GM23248 (cell line): ENCODE measurements around the gene NUDT19. TPM values are rescaled to one million over a fixed set of nuclear protein-coding genes. Genes with fewer than 3 reads are reported as not detected.

Experiments
- DNase-seq: peaks from one replicate; pipeline ENCODE4 v3.0.0-alpha.2; 2015
- H2AFZ ChIP-seq: fragments of 200-600 bp; sonication (generic); 2 replicates; pipeline ENCODE4 v1.6.1; 2016; ENCODE audit warnings: antibody characterized with exemption
- H3F3A ChIP-seq: fragments of 200-600 bp; sonication (generic); 2 replicates; pipeline ENCODE4 v1.6.1; 2016; ENCODE audit warnings: mild to moderate bottlenecking, antibody characterized with exemption, mixed run types; ENCODE audit not compliant: insufficient read depth
- H3K27ac ChIP-seq: fragments of 200-600 bp; sonication (generic); 2 replicates; pipeline ENCODE4 v1.5.1; 2016; ENCODE audit warnings: mild to moderate bottlenecking
- H3K27me3 ChIP-seq: fragments of 200-600 bp; sonication (generic); replicated peaks from 2 replicates; pipeline ENCODE4 v1.6.1; 2016; ENCODE audit warnings: mild to moderate bottlenecking; ENCODE audit not compliant: insufficient read depth
- H3K36me3 ChIP-seq: fragments of 200-600 bp; sonication (generic); 2 replicates; pipeline ENCODE4 v1.6.1; 2016; ENCODE audit warnings: low read depth, mild to moderate bottlenecking
- H3K4me1 ChIP-seq: fragments of 200-600 bp; sonication (generic); 2 replicates; pipeline ENCODE4 v1.6.1; 2016; ENCODE audit warnings: mild to moderate bottlenecking; ENCODE audit not compliant: insufficient read depth
- H3K4me2 ChIP-seq: fragments of 200-600 bp; sonication (generic); one replicate; pipeline ENCODE4 v1.6.1; 2016; ENCODE audit warnings: mild to moderate bottlenecking; ENCODE audit not compliant: unreplicated experiment
- H3K4me3 ChIP-seq: fragments of 200-600 bp; sonication (generic); 2 replicates; pipeline ENCODE4 v1.5.1; 2016; ENCODE audit warnings: mild to moderate bottlenecking
- H3K79me2 ChIP-seq: fragments of 200-600 bp; sonication (generic); 2 replicates; pipeline ENCODE4 v1.6.1; 2016; ENCODE audit warnings: mild to moderate bottlenecking; ENCODE audit not compliant: insufficient read depth
- H3K9ac ChIP-seq: fragments of 200-600 bp; sonication (generic); 2 replicates; pipeline ENCODE4 v1.6.1; 2016; ENCODE audit warnings: mild to moderate bottlenecking
- H3K9me2 ChIP-seq: fragments of 200-600 bp; sonication (generic); 2 replicates; pipeline ENCODE4 v1.6.1; 2016; ENCODE audit warnings: mixed run types, mild to moderate bottlenecking, moderate library complexity; ENCODE audit not compliant: insufficient read depth
- H3K9me3 ChIP-seq: fragments of 200-600 bp; sonication (generic); one replicate; pipeline ENCODE4 v1.6.1; 2017; ENCODE audit warnings: low read depth
- H4K20me1 ChIP-seq: fragments of 200-600 bp; sonication (generic); 2 replicates; pipeline ENCODE4 v1.6.0; 2016; ENCODE audit not compliant: insufficient read depth
- EZH2 ChIP-seq: fragments of 200-600 bp; sonication (generic); IDR thresholded peaks from 2 replicates; pipeline ENCODE4 v1.6.1; 2018; ENCODE audit warnings: antibody characterized with exemption, mild to moderate bottlenecking; ENCODE audit not compliant: insufficient read depth, poor library complexity, severe bottlenecking
- EZH2phosphoT487 ChIP-seq: fragments of 200-600 bp; sonication (generic); IDR thresholded peaks from 2 replicates; pipeline ENCODE4 v1.6.1; 2018; ENCODE audit warnings: antibody characterized with exemption, moderate library complexity, mild to moderate bottlenecking, low read depth; ENCODE audit not compliant: insufficient read depth
- WGBS, 2 experiments: methylation state at CpG; one replicate each; pipeline ENCODE4 v1.1.6; 2015 to 2017; ENCODE audit warnings: low lambda C conversion rate in 2 of 2, low coverage in 1 of 2; ENCODE audit errors: missing lambda C conversion rate in 2 of 2; 5-methylcytosine and 5-hydroxymethylcytosine counted together
- in situ Hi-C: fragments of 300-500 bp; cut with MboI; formaldehyde crosslinking; loops from 2 replicates; pipeline ENCODE4 v1.15.0; 2020
- polyA plus RNA-seq: library from polyadenylated mRNA; unstranded; fragments of >200 nt; fragmentation: Nextera tagmentation; extraction: Ambion mirVana; gene quantifications from 2 replicates; pipeline ENCODE4 v1.2.1, GENCODE V29; 2016
- total RNA-seq: library from RNA; depleted of rRNA; stranded (reverse); fragments of >200 nt; shearing (Covaris generic); gene quantifications from 2 replicates; pipeline ENCODE4 v1.2.3, GENCODE V29; 2014

The NUDT19 gene
- total and polyA plus RNA-seq, 2 experiments from 2014 or later: 18.0 to 25.1 TPM

GRCh38 chr19:32748497-32748896 lies 56.9 kb downstream of the NUDT19 start:
- 24 to 35% methylated on average over 5 of the region's 5 CpGs for WGBS, 2 experiments
- H3K79me2 ChIP-seq: no peaks in the 10 kb centered on the region

GRCh38 chr19:32748948-32749347 lies 57.3 kb downstream of the NUDT19 start:
- Histone ChIP-seq H3K9me2 (no peaks in the 10 kb centered on the region), H3K4me2 (no peak overlapping the region), H3K4me3 (no peak overlapping the region), H3K36me3 (no peaks in the 10 kb centered on the region), H3K4me1 (no peaks in the 10 kb centered on the region), H3F3A (no peaks in the 10 kb centered on the region), H3K79me2 (no peaks in the 10 kb centered on the region), H3K27me3 (0 out of 2 replicates have a peak, but pooled peaks cover 19% of the 10 kb centered on the region), H4K20me1 (no peaks in the 10 kb centered on the region), H2AFZ (no peak overlapping the region), H3K9me3 (no peaks in the 10 kb centered on the region), H3K27ac (no peak overlapping the region), H3K9ac (no peak overlapping the region)
- no peak for TF ChIP-seq EZH2
- TF ChIP-seq EZH2phosphoT487: no peak
- WGBS, 2 experiments: 36 to 50% methylated on average over 3 of the region's 3 CpGs
- in situ Hi-C loops: no loop called here
- no peak for DNase-seq

More at GRCh38 chr19:32748497-32748896, 56.9 kb downstream of the NUDT19 start:
- Histone ChIP-seq H3K36me3 (no peaks in the 10 kb centered on the region), H3K9me2 (no peaks in the 10 kb centered on the region), H3K9ac (no peak overlapping the region), H3K9me3 (no peaks in the 10 kb centered on the region), H3K27ac (no peak overlapping the region), H3K4me1 (no peaks in the 10 kb centered on the region), H3K27me3 (0 out of 2 replicates have a peak, but pooled peaks cover 19% of the 10 kb centered on the region), H3F3A (no peaks in the 10 kb centered on the region), H3K4me3 (no peak overlapping the region), H4K20me1 (no peaks in the 10 kb centered on the region), H3K4me2 (no peak overlapping the region), H2AFZ (no peak overlapping the region)
- in situ Hi-C loops: no loop called here
- DNase-seq: no peak
- no peak for TF ChIP-seq EZH2phosphoT487
- TF ChIP-seq EZH2: no peak

GRCh38 chr19:32749361-32749760 lies 57.7 kb downstream of the NUDT19 start:
- no peaks in the 10 kb centered on the region for H3K9me2 ChIP-seq
- WGBS, 2 experiments: 26 to 39% methylated on average over 6 of the region's 6 CpGs
- H2AFZ ChIP-seq: no peak overlapping the region
- H3K36me3 ChIP-seq: no peaks in the 10 kb centered on the region
- no peak overlapping the region for H3K27ac ChIP-seq
- no peak overlapping the region for H3K4me3 ChIP-seq
- in situ Hi-C loops: no loop called here
- no peaks in the 10 kb centered on the region for H4K20me1 ChIP-seq
- no peaks in the 10 kb centered on the region for H3K4me1 ChIP-seq
- no peaks in the 10 kb centered on the region for H3K9me3 ChIP-seq
- H3F3A ChIP-seq: no peaks in the 10 kb centered on the region
- no peak for DNase-seq
- TF ChIP-seq EZH2 (no peak), EZH2phosphoT487 (no peak)
- H3K27me3 ChIP-seq: 0 out of 2 replicates have a peak, but pooled peaks cover 19% of the 10 kb centered on the region
- H3K9ac ChIP-seq: no peak overlapping the region
- no peak overlapping the region for H3K4me2 ChIP-seq
- H3K79me2 ChIP-seq: no peaks in the 10 kb centered on the region

DNA sequence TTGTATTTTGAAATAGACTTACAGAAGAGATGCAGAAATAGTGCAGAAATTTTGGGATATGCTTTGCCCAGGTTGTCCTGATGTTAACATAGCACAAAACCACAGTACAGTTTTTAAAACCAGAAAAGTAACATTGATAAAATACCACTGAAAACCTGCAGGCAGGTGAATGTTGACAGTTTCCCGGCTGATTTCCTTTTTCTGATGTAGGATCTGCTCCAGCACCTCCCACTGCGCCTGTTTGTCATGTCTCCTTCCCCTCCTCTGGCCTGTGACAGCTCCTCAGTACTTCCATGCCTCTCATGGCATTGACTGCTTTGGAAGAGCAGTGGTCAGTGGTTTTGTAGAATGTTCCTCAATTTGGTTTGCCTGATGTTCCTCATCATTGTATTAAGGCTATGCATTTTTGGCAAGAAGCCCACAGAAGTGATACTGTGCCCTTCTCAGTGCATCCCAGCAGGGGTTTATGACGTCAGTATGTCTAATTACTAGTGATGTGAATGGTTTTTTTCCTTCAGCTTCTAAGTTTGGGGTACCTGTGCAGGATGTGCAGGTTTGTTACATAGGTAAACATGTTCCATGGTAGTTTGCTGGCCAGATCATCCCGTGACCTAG lies 58.9 kb downstream of the NUDT19 start:
- in situ Hi-C loops: no loop called here
- no peak overlapping the region for H3K4me3 ChIP-seq
- no peak overlapping the region for H3K27ac ChIP-seq
- no peaks in the 10 kb centered on the region for H3K9me2 ChIP-seq
- H3F3A ChIP-seq: no peaks in the 10 kb centered on the region
- no peak overlapping the region for H2AFZ ChIP-seq
- no peaks in the 10 kb centered on the region for H4K20me1 ChIP-seq
- no peaks in the 10 kb centered on the region for H3K79me2 ChIP-seq
- DNase-seq: no peak
- 29 to 35% methylated on average over 4 of the region's 4 CpGs for WGBS, 2 experiments
- no peaks in the 10 kb centered on the region for H3K4me1 ChIP-seq
- no peaks in the 10 kb centered on the region for H3K9me3 ChIP-seq
- no peak overlapping the region for H3K9ac ChIP-seq
- H3K27me3 ChIP-seq: 0 out of 2 replicates have a peak, but pooled peaks cover 19% of the 10 kb centered on the region
- H3K36me3 ChIP-seq: no peaks in the 10 kb centered on the region
- TF ChIP-seq EZH2 (no peak), EZH2phosphoT487 (no peak)
- H3K4me2 ChIP-seq: no peak overlapping the region
